ENCODE measurements around the gene PARP15.
A peak's percentile ranks its signal among the peaks of the same experiment; 100 is the strongest.

PARP15 gene

GRCh38 chr3:122576174-122576940 is 1.1 kb upstream of the PARP15 start:
- no peak for DNase-seq

GRCh38 chr3:122578069-122578740 is 755 bp downstream of the PARP15 start:
- no peak for DNase-seq

- DNase-seq: no peak
These were observed 3.0 kb downstream of the PARP15 start for GRCh38 chr3:122580470-122580869.

- no peak for DNase-seq
These were observed 4.2 kb downstream of the PARP15 start for GRCh38 chr3:122581622-122582021.

GRCh38 chr3:122582390-122582789 is 4.9 kb downstream of the PARP15 start:
- no peak for DNase-seq

GRCh38 chr3:122586098-122586497 is 8.6 kb downstream of the PARP15 start:
- no peak for DNase-seq

- DNase-seq: no peak
These were observed 9.5 kb downstream of the PARP15 start for GRCh38 chr3:122586773-122587485.

- DNase-seq: no peak
These were observed 10.1 kb downstream of the PARP15 start for GRCh38 chr3:122587572-122587971.

GRCh38 chr3:122589297-122589696 is 11.8 kb downstream of the PARP15 start:
- DNase-seq: no peak

GRCh38 chr3:122590610-122591009 is 13.2 kb downstream of the PARP15 start:
- DNase-seq: no peak

- DNase-seq: no peak
These were observed 16.6 kb downstream of the PARP15 start for GRCh38 chr3:122594025-122594424.

- DNase-seq: no peak
These were observed 20.7 kb downstream of the PARP15 start for GRCh38 chr3:122598151-122598550.

GRCh38 chr3:122598556-122598955 is 21.1 kb downstream of the PARP15 start:
- no peak for DNase-seq

- DNase-seq: no peak
These were observed 24.7 kb downstream of the PARP15 start for GRCh38 chr3:122602011-122602710.

- DNase-seq: no peak
These were observed 25.6 kb downstream of the PARP15 start for GRCh38 chr3:122603056-122603455.

GRCh38 chr3:122606330-122606729 is 28.9 kb downstream of the PARP15 start:
- no peak for DNase-seq

- DNase-seq: no peak
These were observed 31.5 kb downstream of the PARP15 start for GRCh38 chr3:122608916-122609315.

- DNase-seq: no peak
These were observed 32.5 kb downstream of the PARP15 start for GRCh38 chr3:122609798-122610559.

- DNase-seq: no peak
These were observed 35.2 kb downstream of the PARP15 start for GRCh38 chr3:122612696-122613095.

GRCh38 chr3:122615303-122615702 is 37.9 kb downstream of the PARP15 start:
- no peak for DNase-seq

- DNase-seq: peak in 1 of 2 experiments; percentile 44
These were observed 41.2 kb downstream of the PARP15 start for GRCh38 chr3:122618614-122619013.

GRCh38 chr3:122619040-122619439 is 41.6 kb downstream of the PARP15 start:
- peak in 1 of 2 experiments; percentile 16 for DNase-seq
